Stimulated activated CD4-positive, alpha-beta T cell treated with anti-CD3 and anti-CD28 coated beads, Interleukin-15, amount 100 ng/mL, for 48 hours (primary cell): ENCODE results near the gene GYG2.

Source experiments
- DNase-seq, 2 donors: peaks; one replicate each; pipeline ENCODE4 v3.0.0-alpha.2; 2020; ENCODE audit warnings: low read depth in 2 of 2

GYG2 gene

DNA sequence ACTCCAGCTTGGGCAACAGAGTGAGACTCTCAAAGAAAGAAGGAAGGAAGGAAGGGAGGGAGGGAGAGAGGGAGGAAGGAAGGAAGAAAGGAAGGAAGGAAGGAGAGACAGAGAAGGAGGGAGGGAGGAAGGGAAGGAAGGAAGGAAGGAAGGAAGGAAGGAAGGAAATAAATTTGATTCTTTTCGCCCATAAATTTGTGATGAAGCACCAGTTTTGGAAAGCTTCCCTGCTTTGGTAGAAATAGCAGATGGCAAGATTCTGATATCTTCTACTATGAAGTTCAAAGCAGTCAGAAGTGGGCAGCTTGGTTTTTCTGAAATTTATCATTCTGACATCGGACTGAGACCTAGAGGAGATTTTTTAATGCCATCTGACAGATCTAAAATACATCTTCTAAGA, 11.7 kb upstream of the GYG2 start:
- DNase-seq, result no peak

DNA sequence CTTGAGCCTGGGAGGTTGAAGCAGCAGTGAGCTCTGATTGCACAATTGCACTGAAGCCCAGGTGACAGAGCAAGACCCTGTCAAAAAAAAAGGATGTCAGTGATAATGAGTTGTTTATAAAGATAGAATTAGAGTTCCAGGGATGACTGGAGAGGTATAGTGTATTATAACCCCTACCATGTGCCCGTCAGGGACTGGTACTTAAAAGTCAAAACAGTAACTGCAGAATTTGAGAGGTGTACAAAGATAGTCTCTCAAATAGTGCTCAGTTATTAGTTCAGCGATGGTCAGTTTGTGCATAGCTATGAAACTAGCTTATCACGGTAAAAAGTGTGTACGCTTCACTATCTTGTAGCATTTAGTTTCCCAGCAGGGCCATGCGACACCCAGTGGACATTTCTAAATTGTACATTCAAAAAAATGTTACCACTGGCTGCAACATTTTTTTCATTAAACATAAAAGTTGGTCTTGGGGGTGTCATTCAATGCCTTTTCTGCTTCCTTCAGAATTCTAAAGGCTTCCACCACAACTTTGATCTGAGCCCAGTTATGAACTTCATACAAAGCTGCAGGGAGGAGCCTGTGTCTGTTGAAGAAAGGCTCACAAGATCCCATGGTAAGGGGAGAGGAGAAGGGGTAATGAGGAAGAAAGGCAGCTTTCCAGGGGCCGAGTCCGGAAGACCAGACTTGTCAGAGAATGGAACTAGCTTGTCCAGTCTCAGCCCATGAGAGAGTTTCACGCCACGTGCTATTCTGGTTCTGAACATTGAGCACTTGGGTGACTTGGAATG, 9.2 kb upstream of the GYG2 start:
- no peak for DNase-seq

DNA sequence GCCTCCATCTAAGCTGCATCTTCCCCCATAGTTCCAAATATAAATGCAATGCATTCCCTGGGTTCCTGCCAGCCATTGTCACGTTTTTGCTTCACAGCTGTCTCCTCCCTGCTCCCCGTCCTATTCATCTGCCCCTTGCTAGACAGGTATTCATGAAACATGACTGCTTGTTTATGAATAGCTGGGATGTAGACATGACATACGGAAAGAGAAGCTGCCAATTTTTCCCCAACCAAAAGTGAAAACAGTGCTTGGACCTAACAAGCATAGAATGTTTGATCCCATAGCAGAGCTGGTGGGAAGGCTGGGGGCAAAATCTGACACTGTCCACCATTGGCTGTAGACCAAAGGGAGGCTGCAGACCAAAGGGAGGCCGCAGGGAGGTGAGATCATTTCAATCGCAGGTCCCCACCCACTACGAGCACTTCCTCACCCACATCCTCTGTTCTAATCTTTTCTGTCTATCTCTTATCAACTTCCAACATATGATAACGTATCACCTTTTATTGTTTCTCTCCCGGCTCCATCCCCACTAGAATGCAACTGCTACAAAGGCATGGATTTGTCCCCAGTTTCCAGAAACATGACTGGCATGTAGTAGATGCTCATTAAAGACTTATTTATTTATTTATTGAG, 8.5 kb upstream of the GYG2 start:
- no peak for DNase-seq

DNA sequence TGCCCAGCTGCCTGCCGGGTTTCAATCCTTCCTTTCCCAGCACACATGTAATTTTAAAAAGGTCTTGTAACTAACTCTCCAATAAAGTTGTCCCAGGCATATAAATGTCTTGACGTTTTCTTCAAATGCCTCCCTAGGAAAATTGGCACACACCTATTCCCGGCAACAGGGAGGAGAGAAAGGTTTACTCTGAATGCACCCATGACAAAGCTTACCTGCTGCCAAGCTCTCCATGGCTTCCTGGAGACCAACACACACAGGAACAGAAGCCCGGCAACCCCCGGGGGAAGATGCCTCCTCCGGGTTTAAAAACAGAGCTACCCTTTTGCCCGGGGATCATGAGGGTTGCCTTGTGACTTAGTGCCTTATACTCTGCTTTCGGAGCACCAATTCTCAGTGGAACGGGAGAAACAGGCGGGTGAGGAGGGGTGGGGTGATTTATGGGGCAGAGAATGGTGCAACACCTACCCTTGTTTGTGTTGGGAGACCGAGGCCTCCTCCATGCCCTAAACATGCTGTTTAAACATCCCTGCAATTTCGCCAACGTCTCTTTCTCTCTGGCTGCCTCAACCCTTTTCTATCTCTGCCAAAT, 4.8 kb upstream of the GYG2 start:
- no peak for DNase-seq

DNA sequence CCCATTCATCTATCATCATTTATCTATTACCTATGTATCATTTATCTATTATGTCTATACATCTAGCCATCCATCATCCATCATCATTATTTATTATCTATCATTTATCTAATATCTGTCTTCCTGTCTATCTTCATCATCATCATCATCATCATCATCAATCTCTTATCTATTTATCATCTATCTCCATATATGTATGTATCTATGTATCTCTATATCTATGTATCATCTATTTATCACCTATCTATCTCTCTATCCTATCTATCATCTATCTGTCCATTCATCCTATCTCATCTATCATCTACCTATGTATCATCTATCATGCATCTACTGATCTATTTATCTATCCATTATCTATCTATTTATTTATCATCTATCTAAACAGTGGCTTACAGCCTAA, 3.8 kb upstream of the GYG2 start:
- no peak for DNase-seq

DNA sequence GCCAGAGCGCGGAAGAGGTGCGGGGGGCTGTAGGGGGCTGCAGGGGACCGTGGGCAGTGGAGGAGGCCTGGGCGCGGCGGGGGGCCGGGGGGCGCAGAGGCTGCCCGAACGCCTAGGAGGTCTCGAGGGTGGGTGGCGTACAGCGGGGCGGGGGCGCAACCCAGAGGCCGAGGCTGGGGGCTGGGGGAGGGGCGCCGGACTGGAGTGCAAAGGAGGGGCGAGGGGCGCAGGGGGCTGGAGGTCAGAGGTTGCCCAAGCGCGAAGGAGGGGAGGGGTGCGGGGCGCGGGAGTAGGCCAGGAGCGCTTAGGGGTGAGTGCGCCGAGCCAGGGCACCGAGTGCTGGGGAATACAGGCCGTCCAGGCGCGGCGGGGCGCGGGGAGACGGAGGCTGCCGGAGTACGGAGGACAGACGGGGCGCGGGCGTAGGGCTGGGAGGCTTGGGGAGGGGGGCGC, 255 bp downstream of the GYG2 start:
- no peak for DNase-seq

DNA sequence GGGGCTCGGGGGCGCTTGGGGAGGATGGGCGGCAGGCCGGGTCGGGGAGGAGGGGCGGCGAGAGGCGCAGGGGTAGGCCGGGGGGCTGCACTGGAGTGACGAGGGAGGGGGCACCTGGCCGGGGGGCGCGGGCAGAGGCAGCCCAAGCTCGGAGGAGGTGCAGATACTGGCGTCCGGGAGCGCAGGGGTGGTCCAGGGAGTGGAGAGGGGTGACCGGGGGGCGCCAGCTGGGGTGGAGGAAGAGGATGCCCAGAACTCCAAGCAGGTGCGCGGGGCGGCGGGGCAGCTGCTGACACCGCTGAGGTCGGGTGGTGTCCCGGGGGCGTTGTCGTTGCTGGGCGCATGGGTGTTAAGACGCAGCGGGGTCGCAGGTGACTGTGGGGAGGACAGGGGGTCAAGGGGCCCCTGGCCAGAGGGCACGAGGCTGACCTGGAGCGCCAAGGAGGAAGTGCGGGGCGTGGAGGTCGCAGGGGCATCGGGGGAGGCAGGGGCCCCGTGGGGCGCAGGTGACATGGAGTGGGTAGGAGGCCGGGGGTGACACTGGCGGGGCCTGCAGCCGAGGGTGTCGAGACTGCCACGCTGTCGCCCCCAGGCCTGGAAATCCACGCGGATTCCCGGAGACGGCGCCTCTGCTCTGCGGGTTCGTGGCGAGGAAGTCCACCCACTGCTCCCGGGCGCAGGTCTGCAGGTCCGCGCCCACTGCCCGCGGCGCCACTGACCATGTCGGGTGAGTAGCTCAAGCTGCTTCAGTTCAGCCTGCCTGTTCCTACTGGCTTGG, 928 bp downstream of the GYG2 start:
- no peak for DNase-seq

DNA sequence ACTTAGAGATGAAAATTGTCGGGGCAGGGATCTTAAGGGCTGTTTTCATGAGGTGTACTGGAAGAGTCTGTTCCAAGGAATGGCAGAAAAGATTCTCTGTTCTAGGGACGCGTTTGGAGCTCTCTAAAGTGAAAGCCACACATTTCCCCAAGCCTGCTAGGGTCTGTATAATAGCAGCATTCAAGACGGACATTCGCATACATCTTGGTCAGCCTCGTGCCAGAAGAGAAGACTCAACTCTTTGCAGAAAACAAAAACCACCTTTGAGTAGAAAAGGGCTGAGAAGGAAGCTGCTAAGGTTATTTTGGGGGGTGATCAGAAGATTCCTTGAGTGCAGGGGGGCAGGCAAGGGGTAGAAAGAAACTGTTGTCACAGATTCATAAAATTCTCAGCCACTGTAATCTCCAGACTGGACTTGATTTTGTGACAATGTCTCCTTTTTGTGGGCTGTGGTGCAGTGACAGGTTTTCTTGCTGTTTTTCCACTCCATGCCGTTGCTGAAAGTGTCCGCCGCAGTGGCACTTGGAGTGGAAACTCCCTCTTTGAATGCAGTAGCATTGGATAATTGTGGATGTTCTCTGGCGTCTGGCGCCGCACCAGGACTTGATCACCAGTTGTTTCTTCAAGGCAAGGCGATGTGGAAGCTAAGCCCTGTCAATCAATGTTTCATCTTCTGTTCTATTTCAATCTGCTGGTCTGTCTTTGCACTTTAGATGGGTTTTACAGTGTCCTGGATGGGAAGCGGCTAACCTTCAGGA, 2.9 kb downstream of the GYG2 start:
- no peak for DNase-seq

DNA sequence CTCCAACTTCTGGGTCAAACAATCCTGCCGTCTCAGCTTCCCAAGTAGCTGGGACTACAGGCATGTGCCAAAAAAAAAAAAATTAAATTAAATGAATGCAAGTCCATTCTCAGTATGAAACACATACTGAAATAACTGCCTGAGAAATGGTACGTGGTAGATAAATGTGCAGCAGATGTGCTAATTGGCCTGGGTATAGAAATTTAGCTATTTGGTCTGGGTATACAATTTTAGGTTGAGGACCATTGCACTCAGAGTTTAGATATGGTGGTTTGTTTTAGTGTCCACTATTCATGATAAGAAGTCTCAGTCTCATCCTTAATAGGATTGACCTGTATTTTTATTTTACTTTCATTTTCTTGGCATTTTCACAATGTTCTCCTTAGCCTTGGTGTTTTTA, 9.2 kb downstream of the GYG2 start:
- no peak for DNase-seq

DNA sequence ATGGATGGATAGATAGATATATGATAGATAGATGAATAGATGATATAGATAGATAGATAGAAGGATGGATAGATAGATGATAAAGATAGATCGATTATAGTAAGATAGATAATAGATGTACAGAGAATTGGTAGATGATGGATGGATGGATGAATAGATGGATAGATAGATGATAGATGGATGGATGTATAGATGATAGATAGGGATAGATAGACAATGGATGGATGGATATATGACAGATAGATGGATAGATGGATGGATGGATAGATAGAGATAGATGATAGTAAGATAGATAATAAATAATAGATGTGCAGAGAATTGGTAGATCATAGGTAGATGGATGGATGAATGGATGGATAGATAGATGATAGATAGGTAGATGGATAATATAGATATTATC, 12.2 kb downstream of the GYG2 start:
- DNase-seq, result no peak

DNA sequence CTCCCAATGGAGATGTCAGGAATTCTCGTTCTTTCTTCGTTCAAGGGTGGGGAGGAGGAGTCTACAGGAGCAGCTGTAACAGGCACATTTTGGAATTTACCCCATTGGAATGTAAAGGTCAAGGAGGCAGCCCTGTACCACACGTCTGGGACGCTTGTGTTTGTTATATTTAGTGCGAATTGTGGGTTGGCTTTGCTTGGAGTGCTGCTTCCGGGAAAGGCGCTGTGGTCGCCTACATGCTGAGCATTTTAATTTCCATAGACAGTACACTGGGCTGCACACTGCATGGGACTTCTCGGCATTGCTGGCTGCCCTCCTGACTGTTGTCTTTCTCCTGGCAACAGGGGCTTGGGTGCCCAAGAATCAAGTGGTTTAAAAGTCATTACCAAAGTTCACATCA, 12.8 kb downstream of the GYG2 start:
- no peak for DNase-seq

DNA sequence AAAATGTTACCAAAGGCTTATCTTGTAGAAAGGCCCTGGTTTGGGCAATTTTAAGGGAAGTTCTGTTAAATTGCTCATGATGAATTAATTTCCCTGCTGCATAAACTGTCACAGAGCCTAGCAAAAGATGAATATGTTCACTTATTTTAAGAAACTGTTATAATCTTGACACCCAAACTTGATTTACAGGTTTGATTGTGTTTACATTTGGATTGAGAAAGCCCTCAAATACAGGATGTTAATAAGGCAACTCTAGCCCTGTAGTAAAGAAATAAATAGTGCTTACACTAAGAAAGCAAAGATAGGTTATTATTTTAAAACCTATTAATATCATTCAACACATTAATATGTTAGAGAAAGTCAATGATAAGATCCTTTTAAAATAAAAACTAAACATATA, 18.3 kb downstream of the GYG2 start:
- no peak for DNase-seq

DNA sequence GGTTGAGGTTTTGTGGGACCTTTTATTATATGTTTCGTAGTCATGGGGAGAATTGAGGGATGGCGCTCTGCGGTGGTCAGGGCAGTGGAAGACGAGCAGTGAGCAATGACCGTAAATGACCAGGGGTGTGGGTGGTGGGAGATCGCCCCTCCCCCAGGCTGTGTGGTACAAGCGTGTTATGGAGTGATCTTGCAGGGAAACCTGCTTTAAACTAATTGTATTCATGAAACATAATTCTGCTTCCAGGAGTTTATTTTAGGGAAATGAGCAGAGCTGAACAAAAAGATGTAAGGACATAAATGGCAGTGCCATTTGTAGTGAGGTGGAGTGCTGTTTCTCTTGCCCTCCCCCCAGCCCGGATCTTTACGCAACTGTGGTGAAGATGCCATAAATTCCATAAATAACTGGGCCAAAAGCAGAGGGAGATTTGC, 20.2 kb downstream of the GYG2 start:
- DNase-seq, result no peak

DNA sequence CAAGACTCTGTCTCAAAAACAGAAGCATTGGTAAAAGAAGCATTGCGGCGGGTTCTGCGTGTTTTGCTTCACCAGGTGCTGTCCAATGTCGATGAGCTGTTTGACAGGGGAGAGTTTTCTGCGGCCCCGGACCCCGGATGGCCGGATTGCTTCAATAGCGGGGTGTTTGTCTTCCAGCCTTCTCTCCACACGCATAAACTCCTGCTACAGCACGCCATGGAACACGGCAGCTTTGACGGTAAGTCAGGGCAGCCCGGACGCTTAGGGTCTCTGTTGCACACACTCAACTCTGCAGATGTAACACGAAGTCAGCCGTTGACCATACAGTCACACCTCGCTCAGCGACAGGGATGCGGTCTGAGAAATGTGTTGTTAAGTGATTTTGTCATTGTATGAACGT, 26.2 kb downstream of the GYG2 start:
- DNase-seq, result no peak

DNA sequence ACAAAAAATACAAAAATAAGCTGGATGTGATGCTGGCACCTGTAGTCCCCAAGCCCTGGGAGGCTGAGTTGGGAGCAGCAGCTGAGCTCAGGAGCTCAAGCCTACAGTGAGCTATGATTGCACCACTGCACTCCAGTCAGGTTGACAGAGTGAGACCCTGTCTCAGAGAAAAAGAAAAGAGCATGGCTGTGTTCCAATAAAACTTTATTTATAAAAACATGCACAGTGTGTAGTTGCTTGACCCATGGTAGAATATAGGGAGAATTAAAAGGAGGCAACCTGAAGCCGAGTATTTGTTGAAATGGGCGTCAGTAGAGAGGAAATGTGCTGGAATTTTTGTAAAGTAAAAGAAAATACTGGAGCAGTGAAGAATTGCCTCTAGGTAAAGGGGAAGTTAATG, 27.0 kb downstream of the GYG2 start:
- DNase-seq, result no peak

DNA sequence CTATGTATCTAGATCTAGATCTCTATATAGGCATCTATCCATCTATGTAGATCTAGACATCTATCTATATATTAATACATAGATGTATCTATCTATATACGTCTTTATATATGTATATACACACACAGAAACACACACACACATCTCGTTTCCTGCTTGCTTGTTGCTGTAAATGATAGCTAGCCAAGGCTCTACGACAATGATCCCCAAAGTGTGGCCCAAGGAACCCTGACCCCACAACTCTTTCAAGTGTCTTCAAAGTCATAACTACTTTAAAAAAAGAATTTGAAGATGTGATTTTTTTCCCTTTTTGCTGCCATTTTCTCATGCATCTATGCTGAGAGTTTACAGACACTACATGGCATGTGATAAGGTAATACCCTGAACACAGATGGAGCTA, 28.8 kb downstream of the GYG2 start:
- DNase-seq, result no peak

DNA sequence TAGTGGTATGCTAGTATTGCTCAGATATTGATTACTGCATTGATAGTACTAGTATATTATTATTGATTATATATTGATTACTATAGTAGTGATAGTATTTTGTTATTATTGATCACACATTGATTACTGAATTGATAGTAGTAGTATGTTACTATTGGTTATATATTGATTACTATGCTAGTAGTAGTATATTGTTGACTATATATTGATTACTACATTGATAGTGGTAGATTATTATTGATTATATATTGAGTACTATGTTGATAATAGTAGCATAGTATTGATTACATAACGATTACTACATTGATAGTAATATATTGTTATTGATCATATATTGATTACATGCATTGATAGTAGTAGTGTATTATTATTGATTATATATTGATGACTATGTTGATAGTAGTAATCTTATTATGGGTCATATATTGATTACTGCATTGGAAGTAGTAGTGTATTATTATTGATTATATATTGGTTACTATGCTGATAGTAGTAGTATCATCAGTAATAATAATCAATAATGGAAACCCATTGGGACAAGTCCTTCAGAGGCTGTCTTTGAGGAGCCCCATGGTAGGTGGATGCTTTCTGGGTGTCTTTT, 30.6 kb downstream of the GYG2 start:
- DNase-seq, result no peak

DNA sequence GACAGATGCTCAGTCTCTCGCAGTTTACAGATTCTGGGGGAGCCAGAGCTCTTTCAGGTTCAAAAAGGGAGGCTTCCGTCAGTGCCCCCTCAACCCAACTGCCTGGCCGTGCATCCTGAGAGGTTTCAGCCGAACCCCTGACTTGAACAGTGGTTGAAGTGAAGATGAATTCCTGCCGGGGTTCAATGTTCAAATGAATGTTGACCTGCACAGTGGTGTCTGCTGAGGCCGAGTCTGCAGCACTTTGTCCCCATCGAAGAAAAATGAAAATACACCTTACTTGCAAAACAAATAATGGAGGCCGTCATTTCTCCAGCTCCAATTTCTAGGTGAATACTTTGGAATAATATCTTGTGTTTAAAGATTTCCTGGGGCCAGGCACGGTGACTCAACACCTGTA, 33.7 kb downstream of the GYG2 start:
- no peak for DNase-seq

DNA sequence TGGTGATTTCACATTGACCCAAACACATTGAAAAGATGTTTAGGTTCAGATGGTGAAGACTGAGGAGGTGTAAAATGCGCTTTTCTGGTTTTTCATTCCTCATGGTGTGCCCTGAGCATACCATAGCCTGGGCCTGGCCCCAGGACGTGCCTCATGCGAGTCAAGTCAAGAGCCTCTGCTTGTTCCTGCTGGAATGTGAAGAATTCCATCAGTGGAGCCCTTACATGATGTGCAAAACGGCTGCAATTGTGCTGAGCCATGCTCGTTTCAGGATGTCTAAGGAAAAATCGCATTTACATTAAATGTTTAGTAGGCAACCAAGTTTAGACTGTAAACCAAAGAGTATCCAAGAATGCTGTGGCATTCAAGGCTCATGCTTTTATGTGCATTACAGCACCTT, 34.9 kb downstream of the GYG2 start:
- DNase-seq, result no peak

DNA sequence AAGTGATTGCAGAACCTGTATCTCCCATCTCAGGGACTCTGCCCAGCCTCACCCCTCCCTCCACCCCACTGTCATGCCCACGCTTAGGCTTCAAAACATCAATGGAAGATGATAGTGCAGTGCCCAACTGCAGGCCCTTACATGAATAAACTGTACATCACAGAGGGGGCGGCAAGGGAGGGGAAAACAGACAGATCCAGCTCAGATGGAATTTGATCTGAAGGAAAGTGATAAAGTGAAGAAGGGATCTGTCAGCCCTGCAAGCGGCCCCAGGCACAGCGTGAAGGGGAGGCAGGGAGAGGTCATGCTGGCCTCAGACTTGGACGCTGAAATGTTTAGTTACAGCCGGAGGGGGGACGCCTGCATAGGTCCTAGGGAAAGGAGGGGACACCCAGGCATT, 38.5 kb downstream of the GYG2 start:
- DNase-seq, result no peak

DNA sequence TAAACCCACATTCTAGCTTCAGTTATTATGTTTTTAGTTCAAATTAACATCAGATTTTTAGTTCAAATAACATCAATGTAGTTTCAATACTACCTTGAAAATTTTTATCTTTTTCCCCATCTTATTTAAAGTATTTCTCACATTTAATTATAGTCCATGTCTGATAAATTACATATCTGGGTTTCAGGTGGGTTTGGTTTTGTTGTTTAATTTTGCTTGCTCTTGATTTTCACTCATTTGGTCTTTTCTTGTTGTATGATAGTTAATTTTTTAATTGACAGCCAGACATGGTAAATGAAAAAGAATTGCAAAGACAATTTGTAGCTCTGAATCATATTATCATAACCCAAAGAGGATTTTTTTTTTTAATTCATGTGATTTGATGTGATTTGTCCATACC, 41.9 kb downstream of the GYG2 start:
- DNase-seq, result no peak
